ENCODE results near the gene RNASE4. TPM values are rescaled to one million over a fixed set of nuclear protein-coding genes. Genes with fewer than 3 reads are reported as not detected.

Gene RNASE4
- total RNA-seq, 1 experiment from 2014 or later: not detected

DNA sequence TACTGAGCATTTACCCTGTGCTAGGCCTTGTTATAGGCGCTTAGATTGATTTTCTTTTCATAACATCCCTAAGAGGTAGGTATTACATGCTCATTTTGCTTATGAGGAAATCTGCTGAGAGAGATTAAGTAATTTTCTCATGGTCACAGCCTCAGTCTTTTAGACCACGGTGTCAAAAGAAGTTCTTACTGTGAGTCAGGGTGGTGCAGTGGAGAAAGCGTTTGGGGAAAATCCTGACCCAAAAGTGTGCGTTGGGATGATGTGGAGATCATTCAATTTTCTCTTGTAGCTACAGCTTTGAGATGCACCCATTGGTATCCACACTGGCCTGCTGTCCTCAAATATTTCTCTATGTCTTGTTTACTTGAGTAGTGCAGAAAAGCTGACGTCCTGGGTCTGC, 12.4 kb downstream of the RNASE4 start:
- Histone ChIP-seq H2BK20ac (ENCODE audit: low read depth, low read length, poor library complexity, severe bottlenecking) (no peak overlapping the region), H4K20me1 (ENCODE audit: control insufficient read depth, insufficient read depth, insufficient read length) (no peaks in the 10 kb centered on the region), H3K9me3 (ENCODE audit: control insufficient read depth, low read depth, low read length) (no peaks in the 10 kb centered on the region), H3K27ac (ENCODE audit: insufficient read length, low read depth, low read length) (no peak overlapping the region), H2AFZ (ENCODE audit: low read length) (no peak overlapping the region), H3K4me2 (ENCODE audit: insufficient read depth, insufficient read length, low read length) (no peak overlapping the region), H3K18ac (ENCODE audit: insufficient read length, low read depth, low read length) (no peak overlapping the region), H3K27me3 (ENCODE audit: insufficient read depth, low read length) (no peaks in the 10 kb centered on the region), H3K23me2 (ENCODE audit: insufficient read length, low read depth, low read length, poor library complexity, severe bottlenecking) (no peaks in the 10 kb centered on the region), H2BK12ac (ENCODE audit: insufficient read length, low read depth, low read length) (no peak overlapping the region), H2AK5ac (ENCODE audit: insufficient read length, low read length) (no peak overlapping the region), H2BK5ac (ENCODE audit: insufficient read length, low read length) (no peak overlapping the region), H2BK120ac (ENCODE audit: low read depth, low read length, poor library complexity, severe bottlenecking) (no peak overlapping the region), H4K8ac (replicated peaks; ENCODE audit: insufficient read length, low read depth, low read length) (no peak overlapping the region), H3T11ph (ENCODE audit: low read length) (no peak overlapping the region), H4K91ac (ENCODE audit: insufficient read length, low read depth, low read length) (no peak overlapping the region), H3K23ac (ENCODE audit: insufficient read length, low read depth, low read length) (no peak overlapping the region), H2BK15ac (ENCODE audit: low read depth, low read length) (no peak overlapping the region), H3K79me1 (ENCODE audit: insufficient read depth, low read depth, low read length, poor library complexity, severe bottlenecking) (no peaks in the 10 kb centered on the region), H4K5ac (ENCODE audit: insufficient read length, low read depth, low read length) (no peak overlapping the region), H3K79me2 (ENCODE audit: insufficient read depth, low read length) (no peaks in the 10 kb centered on the region), H3K9ac (ENCODE audit: extremely low read depth, insufficient read length, low read length) (no peak overlapping the region), H3K14ac (ENCODE audit: insufficient read depth, low read length) (no peak overlapping the region), H3K4ac (ENCODE audit: low read depth, low read length) (no peak overlapping the region), H3K4me1 (ENCODE audit: insufficient read depth, low read length) (no peaks in the 10 kb centered on the region), H3K56ac (ENCODE audit: insufficient read length, low read depth, low read length) (no peak overlapping the region)
- no peaks in the 10 kb centered on the region for H3K27me3 Mint-ChIP-seq (ENCODE audit: low read depth)
- TF ChIP-seq, protein P1, sequence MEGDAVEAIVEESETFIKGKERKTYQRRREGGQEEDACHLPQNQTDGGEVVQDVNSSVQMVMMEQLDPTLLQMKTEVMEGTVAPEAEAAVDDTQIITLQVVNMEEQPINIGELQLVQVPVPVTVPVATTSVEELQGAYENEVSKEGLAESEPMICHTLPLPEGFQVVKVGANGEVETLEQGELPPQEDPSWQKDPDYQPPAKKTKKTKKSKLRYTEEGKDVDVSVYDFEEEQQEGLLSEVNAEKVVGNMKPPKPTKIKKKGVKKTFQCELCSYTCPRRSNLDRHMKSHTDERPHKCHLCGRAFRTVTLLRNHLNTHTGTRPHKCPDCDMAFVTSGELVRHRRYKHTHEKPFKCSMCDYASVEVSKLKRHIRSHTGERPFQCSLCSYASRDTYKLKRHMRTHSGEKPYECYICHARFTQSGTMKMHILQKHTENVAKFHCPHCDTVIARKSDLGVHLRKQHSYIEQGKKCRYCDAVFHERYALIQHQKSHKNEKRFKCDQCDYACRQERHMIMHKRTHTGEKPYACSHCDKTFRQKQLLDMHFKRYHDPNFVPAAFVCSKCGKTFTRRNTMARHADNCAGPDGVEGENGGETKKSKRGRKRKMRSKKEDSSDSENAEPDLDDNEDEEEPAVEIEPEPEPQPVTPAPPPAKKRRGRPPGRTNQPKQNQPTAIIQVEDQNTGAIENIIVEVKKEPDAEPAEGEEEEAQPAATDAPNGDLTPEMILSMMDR (conservative IDR thresholded peaks at IDR 0.05): no peak
- H3K9me3 Mint-ChIP-seq: no peaks in the 10 kb centered on the region; a peak in 2 of 5 replicates
- no peak overlapping the region for H3K4me3 Mint-ChIP-seq
- H3K4me1 Mint-ChIP-seq: peaks cover 8 to 10% of the 10 kb centered on the region in 2 experiments; a peak in 3 of 4 replicates
- DNase-seq: no peak
- no CpG with 5 or more reads among the region's 5 CpGs for WGBS (ENCODE audit: extremely low coverage, insufficient read length, low lambda C conversion rate)
- no peak overlapping the region for H3K27ac Mint-ChIP-seq
- H3K36me3 Mint-ChIP-seq (ENCODE audit: insufficient read depth in 1 of 3, low read depth in 3 of 3): peaks cover 0 to 7% (median 0%) of the 10 kb centered on the region in 3 experiments; a peak in 3 of 7 replicates
